Ishikawa (cell line): ENCODE measurements around the gene CCDC150.

Experiments used
- CEBPB ChIP-seq: IDR thresholded peaks from 2 replicates; pipeline ENCODE4 v1.6.1; 2012
- CREB1 ChIP-seq: IDR thresholded peaks from 2 replicates; pipeline ENCODE4 v1.6.1; 2012; ENCODE audit warnings: low read depth
- EP300 ChIP-seq: IDR thresholded peaks from 2 replicates; pipeline ENCODE4 v1.6.1; 2012; ENCODE audit warnings: borderline replicate concordance
- FOXM1 ChIP-seq: IDR thresholded peaks from 2 replicates; pipeline ENCODE4 v1.6.1; 2012; ENCODE audit warnings: low read depth, borderline replicate concordance
- MAX ChIP-seq: IDR thresholded peaks from 2 replicates; pipeline ENCODE4 v1.6.1; 2012
- REST ChIP-seq: IDR thresholded peaks from 2 replicates; pipeline ENCODE4 v1.6.1; 2012; ENCODE audit warnings: low read depth, mild to moderate bottlenecking
- TAF1 ChIP-seq: IDR thresholded peaks from 2 replicates; pipeline ENCODE4 v1.6.1; 2012; ENCODE audit warnings: low read depth, mild to moderate bottlenecking
- TEAD4 ChIP-seq: IDR thresholded peaks from 2 replicates; pipeline ENCODE4 v1.6.1; 2012
- USF1 ChIP-seq: IDR thresholded peaks from 2 replicates; pipeline ENCODE4 v1.6.1; 2012
- YY1 ChIP-seq: IDR thresholded peaks from 2 replicates; pipeline ENCODE4 v1.6.1; 2012; ENCODE audit warnings: low read depth

GRCh38 chr2:196725882-196726281, 86.4 kb downstream of the CCDC150 start:
- TF ChIP-seq YY1 (no peak), EP300 (no peak), MAX (no peak), TAF1 (no peak), CREB1 (no peak), TEAD4 (no peak), FOXM1 (no peak), USF1 (no peak), CEBPB (no peak), REST (no peak)
